Peyer's patch (tissue), 4 donors: ENCODE results near the gene SH3D21. TPM values are rescaled to one million over a fixed set of nuclear protein-coding genes. Genes with fewer than 3 reads are reported as not detected.

Source experiments
- DNase-seq, 3 donors: peaks; one replicate each; pipeline ENCODE4 v3.0.0-alpha.2; 2017 to 2019
- H3K27ac ChIP-seq, 4 donors: fragments of 200-600 bp; sonication (generic); one replicate each; pipeline ENCODE4 v1.5.1; 2016 to 2019
- H3K27me3 ChIP-seq, 2 donors: fragments of 200-600 bp; sonication (generic); one replicate each; pipeline ENCODE4 v1.5.1; 2019
- H3K36me3 ChIP-seq, 3 donors: fragments of 200-600 bp; sonication (generic); one replicate each; pipeline ENCODE4 v1.5.1; 2016 to 2019
- H3K4me1 ChIP-seq, 4 donors: fragments of 200-600 bp; sonication (generic); one replicate each; pipeline ENCODE4 v1.5.1; 2016 to 2019
- H3K4me3 ChIP-seq, 4 donors: fragments of 200-600 bp; sonication (generic); 1 replicate in 3 of 4; 2 replicates in 1 of 4; pipeline ENCODE4 v1.5.1; 2016 to 2019; ENCODE audit warnings: mild to moderate bottlenecking in 1 of 4
- H3K9me3 ChIP-seq, 4 donors: fragments of 200-600 bp; sonication (generic); one replicate each; pipeline ENCODE4 v1.5.1; 2016 to 2019; ENCODE audit warnings: mild to moderate bottlenecking in 1 of 4
- CTCF ChIP-seq, 6 experiments: fragments of 450-650 bp in 4 of 6; fragments of 200-600 bp in 2 of 6; sonication (generic) in 1 of 6; IDR thresholded peaks; one replicate each; pipeline ENCODE4 v1.5.1; 2017 to 2019; ENCODE audit warnings: antibody characterized with exemption in 6 of 6, mild to moderate bottlenecking in 3 of 6, moderate library complexity in 1 of 6
- POLR2A ChIP-seq, 2 donors: fragments of 450-650 bp; IDR thresholded peaks; one replicate each; pipeline ENCODE4 v1.5.1; 2017; ENCODE audit warnings: antibody characterized with exemption in 2 of 2, mild to moderate bottlenecking in 2 of 2, moderate library complexity in 2 of 2
- total RNA-seq, 4 donors: library from RNA; depleted of rRNA; stranded (reverse); fragments of >200 nt; gene quantifications; one replicate each; pipeline ENCODE4 v1.1.0, GENCODE V29; 2016

Gene SH3D21
- total RNA-seq, 4 donors from 2014 or later = 20.6 to 75.9 (median 24.8) TPM

- Histone ChIP-seq H3K27me3 (no peaks in the 10 kb centered on the region), H3K36me3 (peaks cover 0 to 87% (median 0%) of the 10 kb centered on the region in 3 donors), H3K9me3 (no peaks in the 10 kb centered on the region), H3K27ac (no peak overlapping the region), H3K4me3 (no peak overlapping the region), H3K4me1 (peaks cover 0 to 7% (median 0%) of the 10 kb centered on the region in 4 donors)
- TF ChIP-seq POLR2A (IDR thresholded peaks at IDR 0.05) (no peak), CTCF (IDR thresholded peaks at IDR 0.05) (no peak)
- no peak for DNase-seq
Observed at GRCh38 chr1:36287595-36287994, 18.6 kb upstream of the SH3D21 start.

- no peaks in the 10 kb centered on the region for H3K9me3 ChIP-seq
- peaks cover 0 to 78% (median 0%) of the 10 kb centered on the region in 3 donors for H3K36me3 ChIP-seq
- TF ChIP-seq CTCF (IDR thresholded peaks at IDR 0.05) (no peak), POLR2A (IDR thresholded peaks at IDR 0.05) (no peak)
- DNase-seq = no peak
- H3K27me3 ChIP-seq = no peaks in the 10 kb centered on the region
- H3K4me3 ChIP-seq = no peak overlapping the region
- no peaks in the 10 kb centered on the region for H3K4me1 ChIP-seq
- H3K27ac ChIP-seq = no peak overlapping the region
Observed at GRCh38 chr1:36295390-36295789, 10.8 kb upstream of the SH3D21 start.

- peaks cover 0 to 79% (median 0%) of the 10 kb centered on the region in 3 donors for H3K36me3 ChIP-seq
- H3K27ac ChIP-seq = no peak overlapping the region
- no peaks in the 10 kb centered on the region for H3K27me3 ChIP-seq
- peaks cover 0 to 7% (median 0%) of the 10 kb centered on the region in 4 donors for H3K4me1 ChIP-seq
- DNase-seq = no peak
- no peak for TF ChIP-seq CTCF (IDR thresholded peaks at IDR 0.05)
- TF ChIP-seq POLR2A (IDR thresholded peaks at IDR 0.05) = no peak
- no peaks in the 10 kb centered on the region for H3K9me3 ChIP-seq
- H3K4me3 ChIP-seq = no peak overlapping the region
Observed at GRCh38 chr1:36297062-36297461, 9.1 kb upstream of the SH3D21 start.

GRCh38 chr1:36298640-36299039 is 7.5 kb upstream of the SH3D21 start:
- Histone ChIP-seq H3K36me3 (peaks cover 0 to 80% (median 0%) of the 10 kb centered on the region in 3 donors), H3K27ac (no peak overlapping the region)
- DNase-seq = peak in 1 of 3 donors; percentile 37

GRCh38 chr1:36300526-36300925 is 5.6 kb upstream of the SH3D21 start:
- TF ChIP-seq CTCF (IDR thresholded peaks at IDR 0.05) = no peak
- no peak for TF ChIP-seq POLR2A (IDR thresholded peaks at IDR 0.05)
- peak in 1 of 3 donors; percentile 40 for DNase-seq
- no peak overlapping the region for H3K4me3 ChIP-seq
- peaks cover 0 to 72% (median 0%) of the 10 kb centered on the region in 3 donors for H3K36me3 ChIP-seq
- no peaks in the 10 kb centered on the region for H3K9me3 ChIP-seq
- no peaks in the 10 kb centered on the region for H3K27me3 ChIP-seq
- H3K4me1 ChIP-seq = peaks cover 0 to 14% (median under 1%) of the 10 kb centered on the region in 4 donors
- H3K27ac ChIP-seq = peak overlapping the region in 3 of 4 donors; percentile 32 to 86 (median 62)

More at GRCh38 chr1:36298640-36299039, 7.5 kb upstream of the SH3D21 start:
- H3K9me3 ChIP-seq = no peaks in the 10 kb centered on the region
- TF ChIP-seq CTCF (IDR thresholded peaks at IDR 0.05) (no peak), POLR2A (IDR thresholded peaks at IDR 0.05) (no peak)
- H3K27me3 ChIP-seq = no peaks in the 10 kb centered on the region
- H3K4me3 ChIP-seq = no peak overlapping the region
- peaks cover 0 to 14% (median 0%) of the 10 kb centered on the region in 4 donors for H3K4me1 ChIP-seq
